Measurements from ENCODE around the gene GYS2.

- no peak for TF ChIP-seq POLR2AphosphoS5 (IDR thresholded peaks at IDR 0.05; ENCODE audit: low read depth, low read length)
- no peak for TF ChIP-seq PAX5 (IDR thresholded peaks at IDR 0.05; ENCODE audit: insufficient read depth, low read length, severe bottlenecking)
- no peak for TF ChIP-seq POLR2A (IDR thresholded peaks at IDR 0.05; ENCODE audit: low read depth, low read length)
Observed at GRCh38 chr12:21627924-21628323, 23.3 kb upstream of the GYS2 start.

All from GM12891 (cell line).